Activated CD8-positive, alpha-beta memory T cell treated with anti-CD3 and anti-CD28 coated beads, Interleukin-2, amount 50 U/mL, for 48 hours (primary cell): Measurements from ENCODE around the gene DPH3.

Experiments used
- DNase-seq: peaks from one replicate; pipeline ENCODE4 v3.0.0-alpha.2; 2020

DPH3 gene

DNA sequence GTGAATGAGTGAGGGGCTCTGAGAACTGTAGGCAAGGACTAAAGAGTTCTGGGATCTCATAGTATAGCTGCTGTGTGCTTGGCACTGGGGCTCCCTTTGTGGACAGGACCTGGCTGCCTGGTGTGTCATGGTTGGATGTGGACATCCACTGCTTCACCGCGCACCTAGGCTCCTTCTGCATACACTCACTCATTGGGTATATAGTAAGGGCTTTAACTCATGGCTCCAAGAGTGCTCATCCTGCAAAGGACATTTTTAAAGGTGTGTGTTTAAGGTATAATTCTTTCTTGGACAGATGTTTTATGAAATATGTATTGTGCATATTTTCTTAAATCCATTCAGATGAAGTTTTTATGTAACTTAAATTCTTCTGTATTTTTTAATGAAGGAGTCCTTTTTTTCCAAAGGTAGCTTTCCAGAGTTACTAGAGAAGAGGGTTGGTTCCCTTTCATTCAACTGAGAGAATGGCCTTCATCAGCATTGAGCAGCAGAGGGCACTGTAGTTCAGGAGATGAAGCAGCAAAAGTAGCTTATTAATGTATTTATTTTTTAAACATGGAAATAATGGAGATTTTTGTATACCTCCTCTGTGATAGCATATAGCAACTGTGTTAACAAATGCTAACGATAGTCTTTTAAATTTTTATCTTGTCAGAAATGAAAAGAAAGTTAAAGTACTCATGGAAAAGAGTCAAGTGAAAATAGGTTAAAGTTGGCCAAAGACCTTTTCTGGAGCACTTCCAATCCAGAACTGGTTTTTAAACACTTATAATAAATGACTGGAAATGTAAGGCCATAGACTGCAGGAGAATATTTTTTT lies 25.5 kb upstream of the DPH3 start:
- DNase-seq = no peak

GRCh38 chr3:16289144-16289889 lies 24.6 kb upstream of the DPH3 start:
- no peak for DNase-seq

DNA sequence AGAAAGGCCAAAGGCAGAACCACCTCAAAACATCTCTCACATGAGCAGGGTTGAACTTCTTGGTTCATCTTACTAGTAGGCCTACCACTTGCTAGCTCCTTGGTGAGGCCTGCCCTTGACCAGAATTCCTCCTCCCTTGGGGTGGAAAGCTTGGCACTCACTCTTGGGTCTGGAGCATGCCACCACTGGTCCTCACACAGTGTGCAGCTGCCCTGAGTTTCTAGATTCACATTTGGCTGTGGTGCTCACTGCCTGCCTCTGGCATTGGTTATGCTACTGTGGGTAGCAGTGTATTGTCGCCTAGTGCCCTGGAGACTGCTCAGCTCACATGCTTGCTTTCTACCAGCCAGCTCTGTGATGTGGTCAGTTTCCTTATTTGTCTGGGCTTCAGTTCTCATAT lies 23.9 kb upstream of the DPH3 start:
- no peak for DNase-seq

DNA sequence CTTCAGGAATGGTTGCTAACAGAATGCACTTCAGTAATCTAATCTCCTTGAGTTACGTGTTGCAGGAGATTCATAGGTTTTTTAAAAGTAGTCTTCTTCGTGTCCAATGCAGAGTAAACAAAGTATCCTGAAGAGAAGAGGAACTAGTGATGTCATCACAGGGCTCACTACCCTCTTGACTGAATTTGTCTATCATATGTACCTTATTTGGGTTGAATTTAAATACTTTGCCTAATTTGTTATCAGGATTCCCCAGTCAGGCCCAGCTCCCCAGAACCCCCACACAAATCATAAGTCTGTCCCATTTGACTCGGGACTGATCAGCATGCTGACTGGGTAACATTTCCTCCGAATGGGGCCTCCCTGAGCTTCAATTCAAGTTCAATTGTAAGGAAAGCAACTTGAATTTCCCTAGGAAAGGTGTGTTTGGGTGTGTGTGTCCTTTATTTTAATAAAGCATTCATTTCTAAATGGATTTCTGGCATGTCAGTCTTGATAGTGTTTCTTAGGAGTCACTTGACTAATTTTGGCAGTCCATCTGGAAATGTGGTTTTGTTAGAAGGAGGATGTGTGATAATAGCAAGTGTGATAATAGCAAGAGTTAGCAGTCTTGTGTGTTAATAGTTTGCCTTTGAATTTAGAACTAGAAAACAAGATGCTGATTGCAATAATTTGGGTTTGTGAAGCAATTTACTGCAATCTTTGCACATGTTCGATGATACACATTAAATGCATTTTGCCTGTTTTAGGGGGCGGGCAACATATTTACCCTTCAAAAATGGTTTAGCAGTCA lies 22.2 kb upstream of the DPH3 start:
- no peak for DNase-seq

DNA sequence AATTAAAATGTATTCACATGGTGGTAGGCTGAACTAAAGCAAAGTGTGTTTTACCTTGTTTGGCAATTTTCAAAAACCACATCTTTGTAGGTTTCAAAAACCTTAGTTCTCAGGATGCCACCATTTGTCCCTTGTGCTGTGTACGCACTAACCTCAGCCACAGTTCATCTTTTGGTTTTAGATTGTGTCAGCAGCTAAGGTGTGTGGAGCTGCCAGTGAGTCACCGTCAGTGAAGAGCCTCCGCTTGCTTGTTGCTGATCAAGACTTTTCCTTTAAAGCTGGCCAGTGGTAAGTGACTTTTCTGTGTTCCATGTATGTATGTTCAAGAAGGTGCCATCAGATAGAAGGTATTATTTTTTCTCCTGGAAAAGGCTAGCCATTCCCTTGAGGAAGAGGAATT lies 21.4 kb upstream of the DPH3 start:
- DNase-seq = peak; percentile 69

DNA sequence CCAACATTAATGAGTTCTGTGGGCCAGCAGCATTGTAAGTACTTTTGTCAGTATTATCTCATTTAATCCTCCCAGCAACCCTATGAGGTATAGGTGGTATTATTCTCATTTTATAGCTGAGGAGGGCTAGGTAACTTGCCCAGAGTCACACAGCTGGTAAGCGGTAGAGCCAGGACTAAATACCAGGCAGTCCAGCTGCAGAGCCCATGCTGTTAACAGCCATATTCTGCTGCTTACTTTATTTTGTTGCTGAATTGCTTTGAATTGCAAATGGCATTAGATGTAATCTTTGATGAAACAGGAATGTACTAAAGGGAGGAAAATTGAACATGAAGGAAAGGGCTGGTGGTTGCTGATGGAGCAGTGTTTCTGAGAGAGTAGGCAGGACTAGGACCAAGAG lies 19.9 kb upstream of the DPH3 start:
- no peak for DNase-seq

- DNase-seq = no peak
Measured at GRCh38 chr3:16280671-16281070, 15.9 kb upstream of the DPH3 start.

DNA sequence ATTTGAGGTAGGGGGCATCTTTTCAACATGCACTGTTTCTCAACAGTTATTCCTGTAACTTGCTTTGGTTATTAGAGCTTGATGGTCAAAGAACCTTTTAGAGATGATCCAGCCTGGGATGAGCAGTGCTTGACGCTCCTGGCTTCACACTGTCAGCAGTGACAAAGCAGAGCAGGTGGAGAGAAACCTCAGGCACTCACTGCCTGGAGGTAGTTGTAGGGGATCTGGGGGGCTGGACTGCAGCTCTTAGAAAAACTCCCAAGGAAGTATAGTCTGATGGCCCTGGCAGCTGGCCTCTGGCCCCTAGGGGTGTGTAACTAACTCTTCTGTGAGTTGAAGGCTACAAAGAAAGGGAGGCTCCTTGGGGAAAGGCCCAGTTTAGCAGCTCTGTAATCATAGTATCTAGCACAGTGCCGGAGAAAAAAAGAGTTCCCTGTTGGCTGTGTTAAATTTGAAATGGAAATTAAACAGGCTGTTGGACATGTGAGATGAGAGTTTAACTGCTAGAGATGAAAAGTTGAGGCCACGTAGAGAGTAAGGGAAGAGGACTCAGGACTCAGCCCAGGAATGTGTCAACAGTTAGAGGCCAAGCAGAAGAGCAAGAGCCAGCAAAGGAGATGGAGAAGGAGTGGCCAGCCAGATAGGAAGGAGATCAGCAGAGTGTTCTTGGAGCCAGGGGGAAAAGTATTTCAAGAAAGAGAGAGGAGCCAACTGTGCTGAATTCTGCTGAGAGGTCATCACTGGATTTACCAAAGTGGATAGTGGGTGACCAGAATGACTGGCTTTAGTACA lies 14.5 kb upstream of the DPH3 start:
- no peak for DNase-seq

GRCh38 chr3:16277471-16277870 lies 12.7 kb upstream of the DPH3 start:
- DNase-seq = no peak

DNA sequence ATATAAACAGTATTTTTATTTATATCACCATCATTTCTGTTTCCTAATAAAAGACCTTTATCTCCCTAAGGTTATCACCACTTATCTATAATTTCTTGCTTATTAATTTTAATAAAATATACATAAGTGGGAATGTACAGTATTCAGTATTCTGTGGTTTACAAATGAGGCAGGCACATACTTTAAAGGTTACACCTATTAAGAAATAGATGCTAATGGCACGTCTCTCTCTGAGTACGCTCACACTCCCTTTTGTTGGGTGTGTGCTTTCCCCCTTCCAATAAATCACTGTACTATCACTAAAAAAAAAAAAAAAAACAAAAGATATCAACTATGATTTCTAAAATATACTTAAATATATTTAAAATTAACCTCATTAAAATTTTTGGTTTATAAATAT lies 9.1 kb upstream of the DPH3 start:
- no peak for DNase-seq

DNA sequence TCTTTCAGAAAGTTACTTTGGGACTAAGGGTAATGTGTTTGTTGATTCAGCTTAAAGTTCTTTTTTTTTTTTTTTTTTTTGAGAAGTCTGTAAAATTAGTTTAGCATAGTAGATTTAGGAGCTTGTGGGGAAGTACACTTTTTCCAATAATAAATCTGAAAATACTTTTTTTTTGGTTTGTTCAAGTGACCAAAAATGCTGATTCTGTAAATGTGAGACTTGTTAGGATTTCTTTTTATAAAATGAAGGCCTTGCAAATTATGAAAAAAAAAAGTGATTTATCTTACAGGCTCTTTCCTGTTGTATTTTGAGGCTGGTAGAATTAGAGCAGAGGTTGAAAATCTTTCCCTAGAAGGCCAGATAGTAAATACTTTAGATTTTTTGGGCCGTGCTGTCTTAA lies 7.8 kb upstream of the DPH3 start:
- no peak for DNase-seq

DNA sequence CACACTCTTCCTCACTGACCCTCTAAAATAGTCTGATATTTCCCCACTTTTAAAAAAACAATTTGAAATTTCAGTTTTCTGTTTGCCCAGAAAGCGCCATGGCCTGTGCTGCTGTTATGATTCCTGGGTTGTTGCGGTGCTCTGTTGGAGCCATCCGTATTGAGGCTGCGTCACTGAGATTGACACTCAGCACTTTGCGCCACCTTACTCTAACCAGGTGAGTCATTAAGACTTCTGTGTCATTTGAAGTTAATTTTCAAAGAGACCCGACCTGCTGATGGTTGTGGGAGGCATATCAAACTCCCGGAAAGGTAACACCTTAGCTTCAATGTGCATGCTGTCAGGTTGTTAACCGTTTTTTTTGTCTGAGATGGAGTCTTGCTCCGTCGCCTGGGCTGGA lies 6.1 kb upstream of the DPH3 start:
- no peak for DNase-seq

GRCh38 chr3:16266714-16267113 lies 2.0 kb upstream of the DPH3 start:
- no peak for DNase-seq

DNA sequence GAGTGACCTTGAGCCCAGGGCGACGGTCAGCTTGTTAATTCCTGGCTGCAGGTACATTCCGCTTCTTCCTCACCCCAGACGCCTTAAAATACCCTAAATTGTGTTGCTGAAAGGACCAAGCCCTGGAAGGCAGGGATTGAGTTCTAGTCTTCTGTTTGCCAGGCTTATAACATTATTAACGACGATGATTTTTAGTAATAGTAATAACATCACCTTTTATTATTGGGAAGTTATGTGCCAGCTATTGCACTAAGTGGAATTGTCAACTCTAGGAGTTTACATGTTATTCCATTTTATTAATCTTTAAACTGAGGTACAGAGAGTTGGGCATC lies 678 bp upstream of the DPH3 start:
- DNase-seq = no peak

DNA sequence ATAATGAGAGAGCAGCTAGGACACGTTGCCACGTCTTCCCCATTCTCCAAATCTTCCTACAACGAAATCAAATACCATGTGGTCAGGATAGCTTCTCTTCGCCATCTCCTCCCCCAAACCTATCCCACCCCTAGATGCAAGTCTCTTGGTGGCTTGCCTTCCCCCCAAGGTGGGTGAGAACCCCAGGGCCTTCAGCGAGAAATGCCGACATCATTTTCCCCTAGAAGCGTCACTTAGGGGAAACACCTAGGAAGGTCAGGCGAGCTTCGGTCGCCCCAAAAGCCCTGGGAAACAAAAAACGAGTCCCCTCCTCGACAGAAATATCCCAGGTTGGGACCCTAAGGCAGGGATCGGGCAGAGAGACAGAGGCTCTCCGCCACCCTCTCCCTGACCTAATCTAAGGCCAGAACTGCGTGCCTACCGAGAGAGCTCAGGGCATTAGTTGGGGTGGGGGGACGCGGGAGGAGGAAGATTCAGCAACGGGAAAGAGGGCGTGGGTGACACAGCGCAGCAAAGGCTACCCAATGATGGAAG lies 502 bp downstream of the DPH3 start:
- no peak for DNase-seq

GRCh38 chr3:16262174-16262573 lies 2.6 kb downstream of the DPH3 start:
- no peak for DNase-seq

- no peak for DNase-seq
Measured at GRCh38 chr3:16260046-16260445, 4.7 kb downstream of the DPH3 start.

DNA sequence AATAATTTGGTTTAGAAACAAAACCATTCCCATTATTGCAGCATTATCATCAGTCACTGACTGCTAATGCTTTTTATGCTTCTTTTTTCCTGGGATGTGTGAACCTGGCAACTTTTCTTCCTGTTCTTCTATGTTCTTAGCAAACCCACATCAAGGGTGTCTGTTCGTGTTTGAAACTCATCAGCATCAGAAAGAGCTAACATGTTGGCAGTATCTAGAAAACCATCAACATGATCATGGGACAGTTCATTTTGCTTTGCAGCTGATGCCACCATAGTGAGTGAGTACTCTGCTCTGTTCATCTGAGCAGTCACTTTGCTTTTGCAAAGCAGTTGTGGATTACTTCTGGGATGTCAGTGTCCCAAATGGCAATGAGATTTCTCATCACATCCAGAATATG lies 5.9 kb downstream of the DPH3 start:
- DNase-seq = no peak

DNA sequence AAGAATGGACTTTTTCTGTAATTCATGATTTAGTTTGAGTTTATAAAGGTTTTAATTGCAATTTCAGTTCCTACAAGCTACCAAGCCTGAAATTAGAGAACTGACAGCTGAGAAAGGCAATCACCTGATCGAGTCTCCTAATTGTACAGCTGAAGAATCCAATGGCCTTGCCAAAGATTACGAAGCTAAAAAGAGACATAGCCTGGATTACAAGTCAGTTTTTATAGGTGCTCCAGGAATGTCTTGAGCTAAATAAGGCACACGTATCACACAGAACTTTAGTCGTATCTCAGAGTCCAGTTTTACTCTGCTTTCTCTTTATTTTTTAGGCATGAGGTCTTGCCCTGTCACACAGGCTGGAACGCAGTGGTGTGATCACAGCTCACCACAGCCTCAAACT lies 6.6 kb downstream of the DPH3 start:
- DNase-seq = no peak

DNA sequence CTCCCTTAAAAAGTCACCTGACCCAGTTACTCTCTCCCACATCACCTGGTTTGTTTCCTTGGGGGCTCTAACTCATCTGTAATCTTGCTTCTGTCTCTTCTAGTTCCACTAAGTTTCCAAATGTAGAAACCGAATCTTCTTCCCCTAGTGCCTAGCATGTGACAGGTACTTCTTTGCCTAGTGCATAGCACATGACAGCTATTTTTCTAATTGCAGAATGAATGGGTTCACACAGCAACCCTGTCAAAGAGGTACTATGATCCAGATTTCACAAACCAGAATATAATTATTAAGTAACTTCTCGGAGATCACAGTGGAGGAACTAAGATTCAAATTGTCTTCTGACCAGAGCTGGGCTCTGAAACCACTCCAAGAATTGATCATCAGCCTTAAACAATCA lies 7.4 kb downstream of the DPH3 start:
- no peak for DNase-seq

DNA sequence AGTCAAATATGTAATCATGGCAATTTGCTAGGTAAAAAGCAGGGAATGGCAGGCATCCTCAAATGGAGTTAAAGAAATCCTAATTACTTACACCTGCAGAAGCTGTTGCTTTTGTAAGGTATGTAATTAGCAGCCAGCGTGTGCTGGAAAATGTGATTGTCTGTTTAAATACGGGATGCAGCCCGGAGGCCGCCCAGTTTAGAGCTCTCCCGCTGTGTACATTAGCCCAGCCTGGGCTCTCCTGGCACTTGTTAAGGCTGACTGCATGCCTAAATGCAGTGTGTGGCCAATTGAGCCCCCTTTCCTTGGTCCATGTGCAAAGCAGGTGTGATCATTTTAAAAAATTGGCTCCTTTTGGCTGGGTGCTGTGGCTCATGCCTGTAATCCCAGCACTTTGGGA lies 9.0 kb downstream of the DPH3 start:
- no peak for DNase-seq

GRCh38 chr3:16255326-16255725 lies 9.4 kb downstream of the DPH3 start:
- no peak for DNase-seq

GRCh38 chr3:16254916-16255315 lies 9.8 kb downstream of the DPH3 start:
- DNase-seq = no peak
